Upper lobe of left lung (tissue), 4 donors: ENCODE data around the gene NMUR2.

Experiments used
- CTCF ChIP-seq, 6 experiments: fragments of 450-650 bp in 4 of 6; fragments of 200-600 bp in 2 of 6; sonication (generic) in 2 of 6; IDR thresholded peaks; one replicate each; pipeline ENCODE4 v1.5.1; 2016 to 2019; ENCODE audit warnings: antibody characterized with exemption in 6 of 6
- EP300 ChIP-seq, 4 donors: sonication (generic); formaldehyde crosslinking; IDR thresholded peaks; one replicate each; pipeline ENCODE4 v1.5.1; 2017; ENCODE audit warnings: antibody characterized with exemption in 4 of 4, control low read depth in 2 of 4
- POLR2A ChIP-seq, 4 donors: fragments of 450-650 bp; IDR thresholded peaks; one replicate each; pipeline ENCODE4 v1.5.1; 2016 to 2017; ENCODE audit warnings: antibody characterized with exemption in 4 of 4, mild to moderate bottlenecking in 2 of 4
- POLR2AphosphoS5 ChIP-seq, 2 donors: sonication (generic); formaldehyde crosslinking; IDR thresholded peaks; one replicate each; pipeline ENCODE4 v1.5.1; 2017; ENCODE audit warnings: antibody characterized with exemption in 2 of 2

GRCh38 chr5:152437866-152438265 is 32.8 kb upstream of the NMUR2 start:
- TF ChIP-seq CTCF (IDR thresholded peaks at IDR 0.05) (no peak), POLR2A (IDR thresholded peaks at IDR 0.05) (no peak), POLR2AphosphoS5 (IDR thresholded peaks at IDR 0.05) (no peak), EP300 (IDR thresholded peaks at IDR 0.05) (no peak)
